ENCODE measurements around the gene HTT. TPM values are rescaled to one million over a fixed set of nuclear protein-coding genes. Genes with fewer than 3 reads are reported as not detected.

HTT gene
- total and polyA plus RNA-seq, 2 of the 8 experiments (the other 6 are each of a cell fraction or from before 2014, with no cell fraction given) = 24.0 to 71.0 TPM

GRCh38 chr4:3244747-3245146, 170.3 kb downstream of the HTT start:
- H3K4me2 ChIP-seq (ENCODE audit: insufficient read depth in 1 of 2, low read depth in 2 of 2, low read length in 2 of 2) = no peak overlapping the region
- H2BK5ac ChIP-seq (ENCODE audit: low read depth, low read length) = no peak overlapping the region
- H3K27me3 ChIP-seq (replicated peaks in 1 of 4; ENCODE audit: control insufficient read depth in 3 of 4, extremely low read depth in 1 of 4, insufficient read depth in 3 of 4, low read length in 3 of 4) = peaks cover 0 to 8% (median 2%) of the 10 kb centered on the region in 4 experiments; a peak in 4 of 7 replicates
- no peak overlapping the region for H3K27ac ChIP-seq (ENCODE audit: low read depth, low read length)
- peaks cover 0 to 9% (median 2%) of the 10 kb centered on the region in 4 experiments; a peak in 3 of 7 replicates for H3K4me1 ChIP-seq (replicated peaks in 1 of 4; ENCODE audit: control insufficient read depth in 3 of 4, insufficient read depth in 4 of 4, low read length in 3 of 4)
- H2AFZ ChIP-seq (ENCODE audit: low read length) = no peak overlapping the region
- H2AK5ac ChIP-seq (ENCODE audit: low read depth, low read length) = no peak overlapping the region
- H3K4me3 ChIP-seq (ENCODE audit: extremely low read depth in 1 of 4, insufficient read depth in 2 of 4, low read depth in 3 of 4, low read length in 4 of 4) = no peak overlapping the region
- no peak overlapping the region for H3K14ac ChIP-seq (ENCODE audit: insufficient read length)
- no peak overlapping the region for H3K9ac ChIP-seq (replicated peaks in 1 of 4; ENCODE audit: extremely low read depth in 1 of 4, low read depth in 3 of 4, low read length in 3 of 4)
- POLR2A ChIA-PET (ENCODE audit: partially characterized antibody) = no interaction called here
- H3K9me3 ChIP-seq (ENCODE audit: insufficient read depth in 2 of 2, low read depth in 1 of 2, low read length in 1 of 2) = no peaks in the 10 kb centered on the region
- H3K18ac ChIP-seq (ENCODE audit: extremely low read depth, low read length) = no peak overlapping the region
- CTCF ChIA-PET (ENCODE audit: partially characterized antibody) = interaction anchor here (0.6 to 1.9 kb wide), 8 partner anchors 11 to 236 kb away, joined by 3 to 9 read pairs (median 4); partner anchors contain the start of gene HGFAC
- 94% methylated on average over 9 of the region's 9 CpGs; no CpG with 5 or more reads in 1 of the 2 experiments for WGBS, 2 experiments (ENCODE audit: extremely low coverage in 1 of 2, insufficient coverage in 1 of 2, insufficient read length in 1 of 2, insufficient replicate concordance in 2 of 2, low coverage in 1 of 2, low lambda C conversion rate in 2 of 2, missing lambda C conversion rate in 1 of 2)
- TF ChIP-seq YY1 (IDR thresholded peaks at IDR 0.05; ENCODE audit: low read depth, low read length) (no peak), USF2 (IDR thresholded peaks at IDR 0.05; ENCODE audit: low read length) (no peak), POLR2AphosphoS5 (IDR thresholded peaks at IDR 0.05; ENCODE audit: low read depth, low read length) (no peak; the same call in 1 of the 2 replicates), ATF3 (IDR thresholded peaks at IDR 0.05; ENCODE audit: insufficient read depth, low read depth, low read length) (no peak), HDAC2 (IDR thresholded peaks at IDR 0.05; ENCODE audit: borderline replicate concordance in 1 of 2, low read depth in 2 of 2, low read length in 2 of 2) (no peak), BCL11A (IDR thresholded peaks at IDR 0.05; ENCODE audit: low read depth in 2 of 2, low read length in 2 of 2) (no peak), NRF1 (IDR thresholded peaks at IDR 0.05; ENCODE audit: low read depth, low read length) (no peak), RFX5 (IDR thresholded peaks at IDR 0.05; ENCODE audit: borderline replicate concordance, low read depth, low read length) (no peak), GTF2F1 (IDR thresholded peaks at IDR 0.05; ENCODE audit: borderline replicate concordance, low read depth, low read length) (no peak)
- H4K91ac ChIP-seq (replicated peaks; ENCODE audit: insufficient read length, low read length) = no peak overlapping the region
- H3K79me1 ChIP-seq (ENCODE audit: low read depth, low read length) = no peaks in the 10 kb centered on the region
- H4K8ac ChIP-seq (ENCODE audit: extremely low read depth, insufficient read depth, low read length) = no peak overlapping the region
- no peak overlapping the region for H3K4ac ChIP-seq (replicated peaks; ENCODE audit: insufficient read length, low read depth, low read length)
- H3K23me2 ChIP-seq (ENCODE audit: low read depth, low read length) = no peaks in the 10 kb centered on the region
- H3K56ac ChIP-seq (replicated peaks; ENCODE audit: insufficient read length, low read depth, low read length) = no peak overlapping the region
- H2BK12ac ChIP-seq (ENCODE audit: low read depth, low read length) = no peak overlapping the region
- no peaks in the 10 kb centered on the region for H3K79me2 ChIP-seq (ENCODE audit: control insufficient read depth in 1 of 2, insufficient read depth in 2 of 2, low read length in 2 of 2)
- DNase-seq (ENCODE audit: low read depth in 1 of 2, low spot score in 2 of 2) (no peak), FAIRE-seq (no peak)
- no peak overlapping the region for H2BK120ac ChIP-seq (replicated peaks; ENCODE audit: low read depth, low read length)
- peaks cover 0 to 7% (median 4%) of the 10 kb centered on the region in 4 experiments; a peak in 5 of 8 replicates for H3K36me3 ChIP-seq (ENCODE audit: control insufficient read depth in 2 of 4, insufficient read depth in 4 of 4, low read length in 3 of 4)
- no peak overlapping the region for H3K23ac ChIP-seq (ENCODE audit: insufficient read length)
- no peak overlapping the region for H2BK15ac ChIP-seq (ENCODE audit: low read length)
- peaks cover 17 to 27% of the 10 kb centered on the region in 2 experiments for H4K20me1 ChIP-seq (replicated peaks in 1 of 2; ENCODE audit: control insufficient read depth in 1 of 2, insufficient read depth in 2 of 2, low read length in 2 of 2)
- H2BK20ac ChIP-seq (ENCODE audit: low read length) = no peak overlapping the region
- no peak overlapping the region for H4K5ac ChIP-seq (ENCODE audit: insufficient read length, low read depth, low read length)
